Measurements from ENCODE around the gene CAPN15.
A peak's percentile ranks its signal among the peaks of the same experiment; 100 is the strongest.

CAPN15 gene

DNA sequence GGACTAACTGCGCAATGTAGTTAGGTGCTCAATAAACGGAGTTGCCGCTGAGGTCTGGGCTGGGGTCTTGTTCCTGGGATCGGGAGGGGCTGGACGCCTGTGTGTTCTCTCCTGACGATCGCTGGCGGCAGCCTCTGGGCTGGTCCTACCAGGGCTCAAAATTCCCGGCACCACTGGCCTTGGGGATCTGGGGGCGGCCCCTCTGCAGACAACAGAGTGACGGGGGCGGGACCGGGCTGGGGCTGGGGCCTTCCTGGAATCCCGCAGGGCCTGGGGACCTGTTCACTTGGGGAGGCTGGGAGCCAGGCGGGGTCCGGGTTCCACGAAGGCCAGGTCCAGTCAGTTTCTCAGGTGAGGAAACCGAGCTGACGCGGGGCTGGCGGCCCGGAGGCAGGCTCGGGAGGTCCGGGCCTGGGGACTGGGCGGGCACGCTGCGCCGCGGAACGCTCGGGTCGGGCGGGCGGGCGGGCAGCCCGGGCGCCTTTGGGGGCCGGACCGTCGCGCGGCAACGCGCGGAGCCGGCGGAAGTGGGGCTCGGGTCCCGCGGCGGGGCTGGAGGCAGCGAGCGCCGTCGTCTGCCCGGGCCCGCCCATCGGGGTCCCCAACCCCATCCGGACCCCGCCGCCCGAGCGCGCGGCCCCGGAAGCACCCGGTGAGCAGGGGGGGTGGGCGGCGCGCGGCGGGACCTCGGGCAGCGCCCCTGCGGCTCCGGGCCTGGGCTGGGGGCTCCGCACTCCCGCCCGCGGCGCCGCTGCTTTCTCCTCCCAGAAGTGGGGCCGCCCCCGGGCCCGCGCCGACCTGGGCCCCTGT is 42.1 kb downstream of the CAPN15 start, which contains the start of gene PIGQ:
TSS of gene PIGQ (plus strand) at position 524 of the 810 bp plus-strand sequence. CDS start 4,107 bp downstream, outside the sequence.
- Histone ChIP-seq H3K27me3 (ENCODE audit: control insufficient read depth, insufficient read depth, low read length) (no peaks in the 10 kb centered on the region), H3K9ac (ENCODE audit: low read length) (peak within 1 kb of the TSS; percentile 72), H3K4me3 (ENCODE audit: low read length) (peak within 1 kb of the TSS; percentile 84), H3K9me3 (ENCODE audit: control insufficient read depth, low read depth, low read length) (no peaks in the 10 kb centered on the region), H3K27ac (ENCODE audit: low read length) (no peak within 1 kb of the TSS), H3K4me1 (ENCODE audit: control insufficient read depth, low read depth, low read length) (peaks cover 16% of the 10 kb centered on the region), H3K36me3 (ENCODE audit: control insufficient read depth, low read depth, low read length) (no peaks in the 10 kb centered on the region)

- Histone ChIP-seq H3K27me3 (ENCODE audit: control insufficient read depth, insufficient read depth, low read length) (no peaks in the 10 kb centered on the region), H3K9me3 (ENCODE audit: control insufficient read depth, low read depth, low read length) (no peaks in the 10 kb centered on the region), H3K4me3 (ENCODE audit: low read length) (no peak overlapping the region), H3K36me3 (ENCODE audit: control insufficient read depth, low read depth, low read length) (no peaks in the 10 kb centered on the region), H3K27ac (ENCODE audit: low read length) (no peak overlapping the region), H3K9ac (ENCODE audit: low read length) (no peak overlapping the region), H3K4me1 (ENCODE audit: control insufficient read depth, low read depth, low read length) (peaks cover 4% of the 10 kb centered on the region)
These were observed 45.5 kb downstream of the CAPN15 start for GRCh38 chr16:572865-573650.

- no peak overlapping the region for H3K9ac ChIP-seq (ENCODE audit: low read length)
- no peaks in the 10 kb centered on the region for H3K9me3 ChIP-seq (ENCODE audit: control insufficient read depth, low read depth, low read length)
- no peak overlapping the region for H3K4me3 ChIP-seq (ENCODE audit: low read length)
- H3K27me3 ChIP-seq (ENCODE audit: control insufficient read depth, insufficient read depth, low read length), result no peaks in the 10 kb centered on the region
- no peaks in the 10 kb centered on the region for H3K36me3 ChIP-seq (ENCODE audit: control insufficient read depth, low read depth, low read length)
- peaks cover under 1% of the 10 kb centered on the region for H3K4me1 ChIP-seq (ENCODE audit: control insufficient read depth, low read depth, low read length)
- no peak overlapping the region for H3K27ac ChIP-seq (ENCODE audit: low read length)
These were observed 46.7 kb downstream of the CAPN15 start for GRCh38 chr16:574021-574760.

- H3K36me3 ChIP-seq (ENCODE audit: control insufficient read depth, low read depth, low read length), result no peaks in the 10 kb centered on the region
- no peak overlapping the region for H3K4me3 ChIP-seq (ENCODE audit: low read length)
- no peaks in the 10 kb centered on the region for H3K9me3 ChIP-seq (ENCODE audit: control insufficient read depth, low read depth, low read length)
- no peak overlapping the region for H3K9ac ChIP-seq (ENCODE audit: low read length)
- no peak overlapping the region for H3K27ac ChIP-seq (ENCODE audit: low read length)
- no peaks in the 10 kb centered on the region for H3K4me1 ChIP-seq (ENCODE audit: control insufficient read depth, low read depth, low read length)
- H3K27me3 ChIP-seq (ENCODE audit: control insufficient read depth, insufficient read depth, low read length), result no peaks in the 10 kb centered on the region
These were observed 48.1 kb downstream of the CAPN15 start for GRCh38 chr16:575354-576196.

GRCh38 chr16:576197-576822 is 48.8 kb downstream of the CAPN15 start:
- Histone ChIP-seq H3K4me3 (ENCODE audit: low read length) (no peak overlapping the region), H3K27ac (ENCODE audit: low read length) (no peak overlapping the region)

DNA sequence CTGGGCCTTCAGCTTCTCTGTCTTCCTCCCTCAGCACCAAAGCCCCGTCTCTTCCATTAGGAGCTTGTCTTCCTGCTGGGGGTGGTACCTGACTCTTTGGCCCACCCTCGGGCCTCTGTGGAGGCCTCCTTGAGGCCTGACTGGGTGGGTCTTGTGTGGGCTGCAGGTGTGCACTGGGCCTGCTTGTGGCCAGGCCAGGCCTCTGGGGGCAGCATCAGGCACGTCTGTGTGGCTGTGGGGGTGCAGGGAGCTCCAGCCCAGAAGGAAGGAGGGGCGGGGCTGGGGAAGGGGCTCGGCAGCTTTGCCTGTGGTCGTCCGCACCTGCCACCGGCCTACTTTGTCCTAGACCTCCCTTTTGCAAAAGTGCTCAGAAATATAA is 49.3 kb downstream of the CAPN15 start:
- Histone ChIP-seq H3K36me3 (ENCODE audit: control insufficient read depth, low read depth, low read length) (no peaks in the 10 kb centered on the region), H3K4me1 (ENCODE audit: control insufficient read depth, low read depth, low read length) (no peaks in the 10 kb centered on the region), H3K27me3 (ENCODE audit: control insufficient read depth, insufficient read depth, low read length) (no peaks in the 10 kb centered on the region), H3K9me3 (ENCODE audit: control insufficient read depth, low read depth, low read length) (no peaks in the 10 kb centered on the region), H3K4me3 (ENCODE audit: low read length) (no peak overlapping the region), H3K27ac (ENCODE audit: low read length) (no peak overlapping the region), H3K9ac (ENCODE audit: low read length) (no peak overlapping the region)

More at GRCh38 chr16:576197-576822, 48.8 kb downstream of the CAPN15 start:
- no peaks in the 10 kb centered on the region for H3K9me3 ChIP-seq (ENCODE audit: control insufficient read depth, low read depth, low read length)
- no peaks in the 10 kb centered on the region for H3K27me3 ChIP-seq (ENCODE audit: control insufficient read depth, insufficient read depth, low read length)
- no peak overlapping the region for H3K9ac ChIP-seq (ENCODE audit: low read length)
- no peaks in the 10 kb centered on the region for H3K36me3 ChIP-seq (ENCODE audit: control insufficient read depth, low read depth, low read length)
- H3K4me1 ChIP-seq (ENCODE audit: control insufficient read depth, low read depth, low read length), result no peaks in the 10 kb centered on the region

- no peak overlapping the region for H3K27ac ChIP-seq (ENCODE audit: low read length)
- H3K4me3 ChIP-seq (ENCODE audit: low read length), result no peak overlapping the region
- no peaks in the 10 kb centered on the region for H3K9me3 ChIP-seq (ENCODE audit: control insufficient read depth, low read depth, low read length)
- H3K36me3 ChIP-seq (ENCODE audit: control insufficient read depth, low read depth, low read length), result no peaks in the 10 kb centered on the region
- no peaks in the 10 kb centered on the region for H3K27me3 ChIP-seq (ENCODE audit: control insufficient read depth, insufficient read depth, low read length)
- no peaks in the 10 kb centered on the region for H3K4me1 ChIP-seq (ENCODE audit: control insufficient read depth, low read depth, low read length)
- H3K9ac ChIP-seq (ENCODE audit: low read length), result no peak overlapping the region
These were observed 50.3 kb downstream of the CAPN15 start for GRCh38 chr16:577796-578195.

GRCh38 chr16:578232-578869 is 50.8 kb downstream of the CAPN15 start:
- Histone ChIP-seq H3K4me3 (ENCODE audit: low read length) (no peak overlapping the region), H3K36me3 (ENCODE audit: control insufficient read depth, low read depth, low read length) (no peaks in the 10 kb centered on the region), H3K27ac (ENCODE audit: low read length) (no peak overlapping the region), H3K27me3 (ENCODE audit: control insufficient read depth, insufficient read depth, low read length) (no peaks in the 10 kb centered on the region), H3K9ac (ENCODE audit: low read length) (no peak overlapping the region), H3K9me3 (ENCODE audit: control insufficient read depth, low read depth, low read length) (no peaks in the 10 kb centered on the region), H3K4me1 (ENCODE audit: control insufficient read depth, low read depth, low read length) (peaks cover 4% of the 10 kb centered on the region)

- no peaks in the 10 kb centered on the region for H3K36me3 ChIP-seq (ENCODE audit: control insufficient read depth, low read depth, low read length)
- peaks cover 9% of the 10 kb centered on the region for H3K4me1 ChIP-seq (ENCODE audit: control insufficient read depth, low read depth, low read length)
- H3K27me3 ChIP-seq (ENCODE audit: control insufficient read depth, insufficient read depth, low read length), result no peaks in the 10 kb centered on the region
- no peak overlapping the region for H3K9ac ChIP-seq (ENCODE audit: low read length)
- no peak overlapping the region for H3K27ac ChIP-seq (ENCODE audit: low read length)
- no peaks in the 10 kb centered on the region for H3K9me3 ChIP-seq (ENCODE audit: control insufficient read depth, low read depth, low read length)
- no peak overlapping the region for H3K4me3 ChIP-seq (ENCODE audit: low read length)
These were observed 51.4 kb downstream of the CAPN15 start for GRCh38 chr16:578870-579405.
